Measurements from ENCODE around the gene SELENOO. TPM values are rescaled to one million over a fixed set of nuclear protein-coding genes. Genes with fewer than 3 reads are reported as not detected.

SELENOO gene
- total RNA-seq, 1 donor from 2014 or later: 15.0 TPM

GRCh38 chr22:50194037-50194805, 6.6 kb upstream of the SELENOO start:
- no peak for TF ChIP-seq CTCF (IDR thresholded peaks at IDR 0.05; ENCODE audit: borderline replicate concordance)
- no peak overlapping the region for H3K27ac ChIP-seq (replicated peaks)
- H3K27me3 ChIP-seq (ENCODE audit: low read depth): no peaks in the 10 kb centered on the region
- intact Hi-C loops (cut with micrococcal nuclease): no loop called here
- no peak overlapping the region for H3K4me3 ChIP-seq
- H3K9me3 ChIP-seq (replicated peaks): no peaks in the 10 kb centered on the region
- H3K36me3 ChIP-seq: peaks cover 41% of the 10 kb centered on the region
- peaks cover 28% of the 10 kb centered on the region for H3K4me1 ChIP-seq
- no peak for DNase-seq

- Histone ChIP-seq H3K27me3 (ENCODE audit: low read depth) (no peaks in the 10 kb centered on the region), H3K36me3 (peaks cover 41% of the 10 kb centered on the region), H3K4me1 (peaks cover 22% of the 10 kb centered on the region), H3K27ac (replicated peaks) (no peak overlapping the region), H3K4me3 (no peak overlapping the region), H3K9me3 (replicated peaks) (no peaks in the 10 kb centered on the region)
- no peak for TF ChIP-seq CTCF (IDR thresholded peaks at IDR 0.05; ENCODE audit: borderline replicate concordance)
- intact Hi-C loops (cut with micrococcal nuclease): no loop called here
- DNase-seq: no peak
Measured at GRCh38 chr22:50196256-50196655, 4.6 kb upstream of the SELENOO start.

- Histone ChIP-seq H3K9me3 (replicated peaks) (no peaks in the 10 kb centered on the region), H3K36me3 (peaks cover 41% of the 10 kb centered on the region), H3K4me1 (peaks cover 27% of the 10 kb centered on the region), H3K4me3 (no peak overlapping the region), H3K27ac (replicated peaks) (no peak overlapping the region), H3K27me3 (ENCODE audit: low read depth) (no peaks in the 10 kb centered on the region)
- no peak for TF ChIP-seq CTCF (IDR thresholded peaks at IDR 0.05; ENCODE audit: borderline replicate concordance)
- no peak for DNase-seq
- intact Hi-C loops (cut with micrococcal nuclease): no loop called here
Measured at GRCh38 chr22:50197000-50197800, 3.6 kb upstream of the SELENOO start.

- DNase-seq: no peak
- TF ChIP-seq CTCF (IDR thresholded peaks at IDR 0.05; ENCODE audit: borderline replicate concordance): no peak
- H3K36me3 ChIP-seq: peaks cover 43% of the 10 kb centered on the region
- H3K27me3 ChIP-seq (ENCODE audit: low read depth): no peaks in the 10 kb centered on the region
- peaks cover 35% of the 10 kb centered on the region for H3K4me1 ChIP-seq
- no peak overlapping the region for H3K27ac ChIP-seq (replicated peaks)
- no peak overlapping the region for H3K4me3 ChIP-seq
- no peaks in the 10 kb centered on the region for H3K9me3 ChIP-seq (replicated peaks)
- intact Hi-C loops (cut with micrococcal nuclease): no loop called here
Measured at GRCh38 chr22:50197856-50198623, 2.8 kb upstream of the SELENOO start.

GRCh38 chr22:50198624-50199017, 2.2 kb upstream of the SELENOO start:
- no peak overlapping the region for H3K27ac ChIP-seq (replicated peaks)
- intact Hi-C loops (cut with micrococcal nuclease): no loop called here
- TF ChIP-seq CTCF (IDR thresholded peaks at IDR 0.05; ENCODE audit: borderline replicate concordance): no peak
- peaks cover 40% of the 10 kb centered on the region for H3K4me1 ChIP-seq
- H3K4me3 ChIP-seq: no peak overlapping the region
- no peak for DNase-seq
- no peaks in the 10 kb centered on the region for H3K27me3 ChIP-seq (ENCODE audit: low read depth)
- peaks cover 48% of the 10 kb centered on the region for H3K36me3 ChIP-seq
- no peaks in the 10 kb centered on the region for H3K9me3 ChIP-seq (replicated peaks)
